ENCODE data around the gene TMEM9. TPM values are rescaled to one million over a fixed set of nuclear protein-coding genes. Genes with fewer than 3 reads are reported as not detected.

The TMEM9 gene
- polyA plus RNA-seq, 3 donors: 33.8 to 43.7 (median 36.4) TPM

DNA sequence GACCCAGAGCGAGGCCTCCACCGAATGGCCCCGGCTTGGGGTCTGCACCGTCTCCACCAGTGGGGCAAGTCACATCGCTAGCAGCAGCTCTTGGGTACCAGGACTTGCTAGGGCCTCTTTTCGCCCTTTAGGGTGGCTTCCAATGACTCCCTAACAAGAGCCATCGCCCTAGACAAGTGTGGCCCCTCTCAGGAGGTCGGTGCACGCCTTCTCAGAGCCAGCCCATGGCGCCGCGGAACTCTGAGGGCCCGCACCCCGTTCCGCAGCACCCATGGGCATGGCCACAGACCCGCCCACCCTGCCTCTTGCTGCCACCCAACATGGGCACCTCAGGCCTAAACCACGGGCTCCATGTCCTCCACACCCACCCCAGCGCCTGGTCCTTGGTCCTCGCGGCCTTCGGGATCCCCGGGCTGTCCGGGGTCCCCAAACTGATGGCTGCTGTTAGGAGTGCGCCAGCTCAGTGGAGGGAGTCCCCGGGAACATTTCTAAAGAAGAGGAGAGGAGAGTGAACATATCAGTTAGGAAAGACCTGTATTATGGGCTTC is 38.8 kb downstream of the TMEM9 start:
- no peak overlapping the region for H3K27ac ChIP-seq (ENCODE audit: low read depth, low read length)
- WGBS, 3 donors: 95 to 97% (median 95%) methylated on average over 25 of the region's 25 CpGs

DNA sequence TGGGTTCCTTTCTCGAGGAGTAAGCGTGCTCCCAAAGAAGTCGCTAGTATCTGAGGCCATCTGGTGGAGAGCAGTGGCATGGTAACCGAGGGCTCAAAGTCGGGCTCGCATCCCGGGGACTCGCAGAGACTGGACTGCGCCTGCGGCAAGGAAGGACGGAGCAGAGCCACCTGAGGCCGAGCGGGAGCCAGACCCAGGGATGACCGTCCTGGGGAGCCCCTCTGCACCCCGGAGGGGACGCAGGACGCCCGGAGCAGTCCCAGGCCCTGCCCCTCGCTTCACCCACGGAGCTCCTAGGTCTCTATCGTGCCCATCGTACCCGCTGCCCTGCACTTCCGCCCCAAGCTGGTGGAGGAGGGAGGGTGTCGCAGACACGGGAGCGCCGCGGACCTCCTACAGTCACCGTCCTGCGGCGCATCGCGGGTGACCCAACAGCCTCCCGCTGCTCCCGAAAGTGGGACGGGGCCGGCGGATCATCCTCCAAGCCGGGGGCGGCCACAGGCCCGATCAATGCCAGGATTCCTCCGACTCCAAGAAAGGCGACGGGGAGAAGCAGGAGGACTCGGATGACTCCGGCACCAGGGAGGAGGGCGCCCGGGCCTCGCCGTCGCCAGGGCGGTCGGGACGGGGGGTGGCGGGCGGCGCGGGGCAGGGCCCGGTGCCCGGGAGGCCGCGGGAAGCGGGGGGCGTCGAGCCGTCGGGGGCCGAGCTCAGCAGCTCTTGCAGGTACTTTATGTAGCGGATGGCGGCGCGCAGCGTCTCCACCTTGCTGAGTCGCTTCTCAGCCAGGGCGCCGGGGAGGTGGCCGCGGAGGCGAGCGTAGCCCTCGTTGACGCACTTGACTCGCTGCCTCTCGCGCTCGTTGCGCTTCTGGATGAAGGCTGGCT is 39.8 kb downstream of the TMEM9 start:
- H3K27ac ChIP-seq (ENCODE audit: low read depth, low read length): no peak overlapping the region
- 4 to 5% (median 4%) methylated on average over 77 to 88 of the region's 88 CpGs for WGBS, 3 donors

DNA sequence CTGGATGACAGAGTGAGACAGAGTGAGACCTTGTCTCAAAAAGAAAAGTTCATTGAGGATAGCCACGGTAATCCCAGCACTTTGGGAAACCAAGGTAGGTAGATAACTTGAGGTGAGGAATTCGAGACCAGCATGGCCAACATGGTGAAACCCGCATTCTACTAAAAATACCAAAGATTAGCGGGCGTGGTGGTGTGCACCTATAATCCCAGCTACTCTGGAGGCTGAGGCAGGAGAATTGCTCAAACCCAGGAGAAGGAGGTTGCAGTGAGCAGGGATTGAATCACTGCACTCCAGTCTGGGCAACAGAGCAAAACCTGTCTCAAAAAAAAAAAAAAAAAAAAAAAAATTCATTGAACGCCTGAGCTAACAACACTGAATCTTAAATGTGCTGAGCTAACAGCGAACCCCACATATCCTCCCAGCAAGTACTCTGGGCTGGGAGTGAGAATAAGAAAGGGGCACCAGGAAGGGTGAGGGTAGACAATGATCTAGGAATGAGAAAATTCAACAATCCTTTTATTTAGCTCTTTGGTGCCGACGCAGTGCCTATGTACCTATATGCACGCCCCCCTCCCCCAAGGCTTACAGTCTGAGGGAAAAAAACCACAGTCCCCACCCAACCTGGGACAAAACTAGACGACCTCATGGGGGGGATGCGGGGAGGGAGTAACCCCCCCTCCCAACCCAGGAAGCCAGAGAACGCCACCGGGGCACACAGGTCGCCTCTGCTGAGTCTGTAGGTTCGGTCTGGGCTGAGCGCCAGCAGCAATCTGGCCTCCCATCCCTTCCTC is 40.6 kb downstream of the TMEM9 start:
- no peak overlapping the region for H3K27ac ChIP-seq (ENCODE audit: low read depth, low read length)
- 34 to 38% (median 35%) methylated on average over 17 of the region's 17 CpGs for WGBS, 3 donors

DNA sequence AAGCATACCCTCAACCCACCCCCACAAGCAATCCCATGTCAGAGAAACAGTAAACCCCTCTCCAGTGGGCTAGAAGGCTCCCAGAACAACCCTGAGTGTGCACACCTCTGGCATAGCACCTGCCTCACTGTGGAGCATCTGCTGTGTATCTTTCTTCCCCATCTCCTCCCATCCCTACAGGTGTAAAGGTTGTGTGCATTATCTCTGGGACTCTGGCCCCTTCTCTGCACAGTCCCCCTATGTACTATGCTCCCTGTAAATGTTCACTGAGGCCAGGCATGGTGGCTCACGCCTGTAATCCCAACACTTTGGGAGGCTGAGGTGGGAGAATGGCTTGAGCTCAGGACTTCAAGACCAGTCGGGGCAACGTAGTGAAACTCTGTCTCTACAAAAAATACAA is 41.3 kb downstream of the TMEM9 start:
- H3K27ac ChIP-seq (ENCODE audit: low read depth, low read length): no peak overlapping the region
- WGBS, 3 donors: 88 to 93% (median 90%) methylated on average over 3 of the region's 3 CpGs

DNA sequence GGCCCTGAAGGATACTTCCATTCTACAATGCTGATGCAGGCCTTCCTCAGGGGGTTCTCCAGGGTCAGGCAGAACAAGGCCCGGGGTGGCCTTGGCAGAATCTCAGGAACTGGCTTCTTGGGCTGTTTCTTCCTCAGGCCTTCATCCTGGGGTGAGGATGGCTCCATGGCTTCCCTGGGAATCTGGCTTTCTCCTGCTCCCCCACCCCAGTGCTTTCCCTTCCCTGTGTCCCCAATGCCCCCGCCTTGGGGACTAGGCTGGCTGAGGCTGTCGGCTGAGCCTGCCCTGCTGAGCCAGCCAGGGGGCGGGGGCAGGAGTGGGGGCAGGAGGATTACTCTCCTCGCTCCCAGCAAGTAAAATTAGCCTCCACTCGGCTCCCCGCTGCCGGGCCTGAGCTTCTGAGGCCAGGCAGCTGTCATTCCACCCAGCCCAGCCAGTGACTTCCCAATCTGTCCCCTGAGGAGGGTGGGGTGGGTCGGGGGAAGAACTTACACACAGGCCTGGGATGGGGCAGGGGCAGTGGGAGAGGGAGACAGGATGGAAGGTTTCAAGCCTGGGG is 42.0 kb downstream of the TMEM9 start, which contains the start of gene CACNA1S:
TSS of gene CACNA1S (minus strand) at position 254 of the 559 bp plus-strand sequence. CDS start at position 167, 87 bp downstream.
- no peak within 1 kb of the TSS for H3K27ac ChIP-seq (ENCODE audit: low read depth, low read length)
- 79 to 92% (median 79%) methylated on average over 8 to 9 of the region's 9 CpGs for WGBS, 3 donors

DNA sequence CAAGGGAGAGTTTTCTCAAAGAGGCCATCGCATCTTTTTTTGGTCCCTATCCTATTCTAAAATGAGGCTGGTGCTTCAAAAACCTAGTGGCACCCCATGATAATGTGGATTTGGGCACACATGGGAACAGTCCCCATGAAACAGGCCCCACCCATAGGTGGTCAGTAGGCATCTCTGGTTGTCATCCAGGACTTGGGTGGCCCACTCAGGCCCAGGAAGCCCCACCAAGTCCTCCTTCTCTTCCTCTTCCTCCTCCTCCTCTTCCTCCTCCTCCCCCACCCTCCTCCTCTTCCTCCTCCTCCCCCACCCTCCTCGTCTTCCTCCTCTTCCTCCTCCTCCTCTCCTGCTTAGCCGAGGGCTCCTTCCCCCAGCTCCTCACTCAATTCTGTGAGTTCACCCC is 42.6 kb downstream of the TMEM9 start:
- WGBS, 3 donors: 72 to 86% (median 77%) methylated on average over 2 to 3 of the region's 3 CpGs
- H3K27ac ChIP-seq (ENCODE audit: low read depth, low read length): no peak overlapping the region

DNA sequence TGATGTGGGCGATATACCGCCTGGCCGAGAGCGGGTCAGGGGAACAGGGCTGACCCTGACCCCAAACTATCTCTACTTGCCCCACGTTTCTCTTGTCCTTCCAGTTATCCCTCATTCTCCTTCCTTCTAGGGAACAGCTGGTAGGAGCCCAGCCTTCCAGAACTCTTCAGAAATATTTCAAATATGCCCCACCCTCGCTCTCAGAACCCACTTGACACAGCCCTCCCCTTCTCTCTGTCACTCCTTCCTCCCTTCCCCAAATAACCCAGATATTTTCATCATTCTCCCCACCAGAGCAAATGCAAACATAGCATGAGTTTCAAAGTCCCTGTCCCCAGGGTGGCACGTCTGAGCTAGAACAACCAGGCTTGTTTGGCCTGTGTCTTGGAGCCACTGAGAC is 43.1 kb downstream of the TMEM9 start:
- WGBS, 3 donors: 83 to 85% (median 83%) methylated on average over 7 of the region's 7 CpGs
- H3K27ac ChIP-seq (ENCODE audit: low read depth, low read length): no peak overlapping the region

DNA sequence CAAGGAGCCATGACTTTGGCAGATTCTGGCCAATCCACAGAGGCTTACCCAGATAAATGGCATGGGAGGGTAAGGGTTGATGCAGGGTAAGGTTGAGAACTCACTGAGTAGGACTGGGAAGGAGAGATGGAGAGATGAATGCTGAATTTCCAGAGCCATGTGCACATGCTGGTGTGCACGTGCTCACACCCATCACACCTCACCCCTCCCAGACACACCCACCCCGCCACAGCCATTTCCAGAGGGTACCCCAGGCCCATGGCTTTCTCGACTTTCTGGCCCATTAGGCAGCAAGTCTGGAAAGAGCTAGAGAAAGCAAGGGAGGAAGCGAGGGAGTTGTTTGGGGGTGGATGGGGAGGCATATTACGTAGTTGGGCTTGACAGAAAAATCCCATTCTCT is 43.7 kb downstream of the TMEM9 start:
- 92 to 94% (median 94%) methylated on average over 5 of the region's 5 CpGs for WGBS, 3 donors
- no peak overlapping the region for H3K27ac ChIP-seq (ENCODE audit: low read depth, low read length)

DNA sequence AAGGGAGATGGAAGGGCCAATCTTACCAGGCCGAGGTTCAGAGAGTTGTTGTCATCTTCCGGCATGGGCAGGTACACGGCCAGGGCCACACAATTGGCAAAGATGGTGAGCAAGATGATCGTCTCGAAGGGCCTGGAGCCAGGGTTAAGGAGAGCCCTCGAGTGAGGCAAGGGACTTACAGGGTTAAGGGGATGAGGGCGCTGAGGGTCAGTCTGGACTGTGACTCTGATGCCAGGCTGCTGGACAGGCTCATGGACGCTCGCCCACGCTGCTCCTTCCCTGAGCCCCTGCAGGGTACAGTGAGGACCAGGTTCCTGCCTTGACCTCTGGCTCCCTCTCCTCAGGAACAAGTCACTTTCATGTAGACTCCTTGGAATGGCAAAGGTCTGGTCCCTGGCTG is 44.1 kb downstream of the TMEM9 start:
- 87 to 93% (median 91%) methylated on average over 10 of the region's 10 CpGs for WGBS, 3 donors
- no peak overlapping the region for H3K27ac ChIP-seq (ENCODE audit: low read depth, low read length)

DNA sequence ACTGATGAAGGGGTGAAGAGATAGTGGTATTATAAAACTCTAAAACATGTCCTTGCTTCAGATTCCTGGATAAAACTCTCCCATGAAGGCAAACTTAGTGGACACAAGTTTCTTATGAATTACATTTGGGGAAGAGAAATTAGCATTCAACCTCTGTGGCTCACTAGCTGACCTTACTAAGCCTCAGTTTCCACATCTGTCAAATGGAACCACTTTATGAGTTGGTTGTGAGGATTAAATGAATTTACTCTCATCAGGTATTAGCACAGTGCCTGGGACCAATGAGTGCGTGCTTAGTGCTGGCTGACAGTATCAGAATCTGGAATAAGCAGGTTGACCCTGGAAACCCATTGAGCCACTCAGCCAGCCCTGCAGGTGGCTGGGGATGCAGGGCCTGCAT is 44.6 kb downstream of the TMEM9 start:
- H3K27ac ChIP-seq (ENCODE audit: low read depth, low read length): no peak overlapping the region
- 98 to 100% (median 100%) methylated on average over 1 of the region's 1 CpG for whole genome bisulfite sequencing, 3 donors

DNA sequence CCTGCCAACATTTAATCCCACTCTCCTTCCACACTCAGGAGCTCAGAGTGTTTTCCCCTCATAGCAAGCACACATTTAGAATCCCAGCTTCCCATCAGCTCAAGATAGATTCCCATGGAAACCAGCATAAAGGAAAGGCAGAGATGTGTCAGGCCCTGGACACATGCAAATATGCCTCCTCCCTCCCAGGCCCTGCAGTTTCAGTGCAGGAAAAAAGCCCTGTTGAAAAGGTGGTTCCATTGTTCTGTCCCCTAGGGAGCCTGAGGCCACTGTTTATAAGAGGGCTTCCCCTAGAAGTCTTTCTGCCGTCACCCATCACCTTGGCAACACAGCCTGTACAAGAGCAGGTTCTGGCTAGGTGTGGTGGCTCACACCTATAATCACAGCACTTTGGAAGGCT is 45.7 kb downstream of the TMEM9 start:
- WGBS, 3 donors: 62 to 81% (median 78%) methylated on average over 1 of the region's 1 CpG
- H3K27ac ChIP-seq (ENCODE audit: low read depth, low read length): no peak overlapping the region

DNA sequence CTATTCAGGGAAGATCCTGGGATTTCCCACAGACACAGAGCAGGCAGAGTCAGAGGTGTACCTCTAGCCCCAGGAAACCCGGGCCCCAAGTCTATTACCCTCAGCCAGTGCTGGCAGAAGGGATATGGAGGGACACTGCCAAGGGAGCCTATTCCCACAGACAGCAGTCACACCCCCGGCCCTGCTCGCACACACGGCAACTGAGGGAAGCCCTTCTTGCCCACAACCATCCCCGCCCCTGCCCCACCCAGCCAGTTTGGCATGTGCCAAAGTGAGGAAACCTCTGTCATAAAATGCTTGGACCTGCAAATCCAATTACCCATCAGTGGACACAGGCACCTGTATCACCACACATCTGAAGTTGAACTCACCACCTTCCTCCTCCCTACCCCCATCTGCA is 48.6 kb downstream of the TMEM9 start:
- no peak overlapping the region for H3K27ac ChIP-seq (ENCODE audit: low read depth, low read length)
- 77 to 92% (median 80%) methylated on average over 5 of the region's 5 CpGs for WGBS, 3 donors

DNA sequence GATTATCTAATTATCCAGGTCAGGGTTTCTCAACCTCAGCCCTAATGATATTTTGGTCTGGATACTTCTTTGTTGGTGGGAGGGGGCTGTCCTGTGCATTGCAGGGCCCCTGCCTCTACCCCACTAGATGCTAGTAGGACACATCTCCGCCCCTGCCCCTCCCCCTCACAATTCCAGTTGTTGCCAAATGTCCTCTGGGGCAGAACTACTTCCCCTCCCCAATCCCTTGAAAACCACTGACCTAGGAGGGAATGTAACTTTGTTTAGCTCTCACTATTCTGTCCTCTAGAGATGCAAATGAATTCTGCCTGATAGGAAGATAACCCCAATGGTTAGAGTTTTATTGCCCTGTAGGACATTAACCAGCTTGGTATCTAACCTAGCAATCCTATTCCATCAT is 50.1 kb downstream of the TMEM9 start:
- 50 to 63% (median 59%) methylated on average over 1 of the region's 1 CpG for WGBS, 3 donors

DNA sequence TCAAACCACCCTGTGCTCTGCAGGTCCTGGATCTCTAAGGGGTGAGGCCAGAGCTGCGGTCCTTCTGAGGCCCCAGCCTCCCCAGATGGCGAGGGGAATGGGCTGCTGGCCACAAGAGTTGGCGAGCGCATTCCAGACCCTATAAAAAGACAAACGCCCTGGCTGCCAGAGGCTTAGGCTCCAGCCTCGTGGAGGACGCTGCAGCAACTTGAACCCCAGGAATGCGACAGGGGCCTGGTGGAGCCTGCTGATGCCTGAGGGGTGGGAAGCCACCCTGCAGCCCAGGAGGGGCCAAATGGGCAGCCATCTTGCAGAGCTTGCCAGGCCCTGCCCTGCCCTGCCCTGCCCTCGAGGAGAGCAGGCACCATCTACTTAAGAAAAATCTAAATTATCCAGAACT is 50.6 kb downstream of the TMEM9 start:
- 75 to 90% (median 81%) methylated on average over 9 of the region's 9 CpGs for WGBS, 3 donors
- H3K27ac ChIP-seq (ENCODE audit: low read depth, low read length): no peak overlapping the region

More for the DNA sequence above, 50.1 kb downstream of the TMEM9 start:
- no peak overlapping the region for H3K27ac ChIP-seq (ENCODE audit: low read depth, low read length)

DNA sequence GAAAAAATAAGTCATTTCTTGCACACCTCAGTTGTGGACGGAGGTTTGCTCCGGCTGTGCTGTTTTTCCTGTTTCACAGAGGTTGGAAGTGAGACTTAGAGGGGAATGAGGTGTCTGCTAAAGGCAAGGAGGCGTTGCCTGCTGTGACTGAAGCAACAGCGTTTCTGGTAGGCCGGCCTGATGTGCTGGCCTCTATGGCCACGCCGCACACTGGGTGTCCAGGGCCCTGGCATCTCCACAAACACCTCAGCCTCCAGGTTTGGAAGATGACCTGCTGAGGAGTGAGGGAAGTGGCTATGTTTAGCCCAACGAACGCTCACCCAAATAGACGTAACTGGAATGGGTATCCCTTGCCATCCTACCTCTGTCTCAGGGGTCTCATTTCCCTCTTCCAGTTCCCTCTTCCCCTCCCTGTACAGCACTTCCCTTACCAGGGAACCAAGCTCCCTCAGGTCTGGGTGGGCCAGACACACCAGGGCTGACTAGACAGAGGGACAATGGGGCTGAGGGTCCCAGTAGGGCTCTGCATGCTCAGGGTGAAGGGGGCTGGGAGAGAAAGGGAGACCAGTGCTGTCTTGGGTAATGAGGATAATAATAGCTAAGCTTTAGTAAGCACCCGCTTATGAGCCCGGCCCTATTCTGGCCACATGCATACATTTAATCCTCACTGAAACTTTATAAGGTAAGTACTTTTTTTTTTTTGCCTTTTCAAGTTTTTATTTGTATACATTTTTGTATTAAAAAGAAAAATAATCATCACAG is 53.9 kb downstream of the TMEM9 start:
- H3K27ac ChIP-seq (ENCODE audit: low read depth, low read length): no peak overlapping the region
- 90 to 93% (median 92%) methylated on average over 12 of the region's 12 CpGs for WGBS, 3 donors

DNA sequence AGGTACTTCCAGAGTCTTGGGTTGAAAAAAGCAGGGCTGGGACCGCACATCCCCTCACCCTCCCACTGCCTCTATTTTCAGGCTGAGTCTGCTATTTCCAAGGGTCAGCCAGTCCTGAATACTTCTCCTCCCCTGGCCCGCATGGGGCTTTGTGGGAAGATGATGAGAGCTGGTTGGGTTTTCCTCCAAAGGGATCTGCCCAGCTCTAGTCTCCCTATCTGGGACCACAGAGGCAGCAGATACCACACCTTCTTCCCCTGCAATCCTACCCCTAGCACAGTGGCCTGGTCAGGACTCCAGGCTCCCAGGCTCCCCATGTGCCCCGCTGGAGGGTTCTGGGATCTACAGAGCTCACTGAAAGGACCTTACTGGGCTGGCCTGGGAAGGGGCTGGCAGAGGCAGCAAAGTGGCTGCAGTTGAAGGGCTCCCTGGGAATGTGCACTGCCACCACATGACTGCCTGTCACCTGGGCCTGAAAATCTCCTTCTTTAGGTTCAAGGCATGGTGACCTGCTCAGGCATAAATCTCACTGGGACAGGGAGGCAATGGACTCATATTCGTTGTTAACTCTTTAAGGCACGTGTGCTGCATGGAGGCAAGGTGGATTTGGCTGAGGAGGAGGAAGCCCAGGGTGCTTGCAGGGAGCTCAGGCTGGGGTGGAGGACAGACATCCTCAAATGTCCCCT is 55.1 kb downstream of the TMEM9 start:
- WGBS, 3 donors: 63 to 82% (median 68%) methylated on average over 5 of the region's 5 CpGs
- H3K27ac ChIP-seq (ENCODE audit: low read depth, low read length): no peak overlapping the region

DNA sequence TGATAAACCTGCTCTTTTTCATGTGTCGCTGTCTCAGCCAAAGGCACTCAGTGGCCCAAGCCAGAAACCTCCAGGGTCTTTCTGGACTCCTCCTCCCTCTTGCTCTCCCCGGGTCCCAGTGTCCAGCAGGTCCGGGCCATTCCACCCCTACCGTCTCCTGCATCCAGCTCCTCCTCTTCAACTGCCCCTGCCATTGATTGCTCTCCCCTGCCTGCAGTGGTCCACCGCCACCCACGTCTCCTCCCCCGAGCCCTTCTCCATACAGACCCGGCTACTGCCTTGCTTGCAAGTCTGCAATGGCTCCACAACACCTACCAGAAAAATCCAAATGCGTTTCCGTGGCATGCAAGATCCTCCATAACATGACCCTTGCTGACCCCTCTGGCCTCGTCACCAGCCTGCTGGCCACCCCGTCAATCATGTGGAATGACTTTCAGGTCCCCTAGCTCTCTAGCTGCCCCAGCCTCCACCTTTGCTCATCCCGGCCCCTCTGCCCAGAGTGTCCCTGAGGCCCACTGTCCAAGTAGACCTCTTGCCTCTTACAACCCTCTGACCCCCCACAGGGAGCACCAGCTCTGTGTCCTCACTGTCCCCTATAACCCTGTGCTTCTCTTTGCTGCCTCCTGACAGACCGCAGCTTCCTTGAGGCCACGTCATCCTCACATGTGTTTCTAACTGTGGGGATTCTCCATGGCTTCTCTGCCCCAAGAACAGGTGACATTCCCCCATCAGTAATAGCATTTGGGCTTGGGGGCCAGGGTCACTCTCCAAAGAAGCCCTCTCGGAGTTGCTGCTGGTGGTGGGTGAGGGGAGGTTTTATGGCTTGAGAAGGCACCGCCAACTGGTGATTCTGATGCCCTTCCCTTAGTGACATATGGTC is 57.1 kb downstream of the TMEM9 start:
- no peak overlapping the region for H3K27ac ChIP-seq (ENCODE audit: low read depth, low read length)
- WGBS, 3 donors: 79 to 84% (median 82%) methylated on average over 17 of the region's 17 CpGs
